Left lung (tissue), 10 donors: ENCODE measurements around the gene TBC1D8. TPM values are rescaled to one million over a fixed set of nuclear protein-coding genes. Genes with fewer than 3 reads are reported as not detected.

ENCODE experiments used
- ATAC-seq: fragments of 200-7000 bp; cut with Tn5 transposase; one replicate; pipeline ENCODE4 v1.9.1; 2020; ENCODE audit warnings: moderate library complexity
- DNase-seq, 4 donors: peaks; one replicate each; pipeline ENCODE4 v3.0.0-alpha.2; 2013 to 2020
- H3K27ac ChIP-seq, 2 donors: fragments of 200-600 bp; sonication (generic) in 1 of 2; one replicate each; pipeline versions ENCODE4 v1.5.0 to v1.8.0; 2020 to 2021
- H3K27me3 ChIP-seq, 2 donors: fragments of 200-600 bp; sonication (generic) in 1 of 2; one replicate each; pipeline versions ENCODE4 v1.5.0 to v1.8.0; 2020 to 2021
- H3K36me3 ChIP-seq, 2 donors: fragments of 200-600 bp; sonication (generic) in 1 of 2; one replicate each; pipeline versions ENCODE4 v1.5.0 to v1.8.0; 2020 to 2021
- H3K4me1 ChIP-seq, 2 donors: fragments of 200-600 bp; one replicate each; pipeline ENCODE4 v1.8.0; 2021
- H3K4me3 ChIP-seq, 2 donors: fragments of 200-600 bp; sonication (generic) in 1 of 2; one replicate each; pipeline versions ENCODE4 v1.5.0 to v1.8.0; 2020 to 2021; ENCODE audit warnings: mild to moderate bottlenecking in 1 of 2
- H3K9me3 ChIP-seq, 2 donors: fragments of 200-600 bp; sonication (generic) in 1 of 2; one replicate each; pipeline versions ENCODE4 v1.5.0 to v1.8.0; 2020 to 2021
- CTCF ChIP-seq, 2 donors: fragments of 200-600 bp; sonication (generic) in 1 of 2; IDR thresholded peaks; one replicate each; pipeline versions ENCODE4 v1.5.0 to v1.8.0; 2021; ENCODE audit warnings: antibody characterized with exemption in 2 of 2
- intact Hi-C, 2 donors: fragments of 100-400 bp; cut with DNase I; formaldehyde crosslinking; loops; one replicate each; pipeline versions ENCODE4 v1.11.2 to v1.14.2; 2022
- polyA plus RNA-seq, 6 donors: library from polyadenylated mRNA; unstranded; fragments of 120-200 nt; gene quantifications; one replicate each; pipeline ENCODE4 v1.2.1, GENCODE V29; 2013; ENCODE audit not compliant: insufficient read length in 6 of 6
- total RNA-seq, 2 donors: library from RNA; stranded (reverse); fragmentation: NEBNext Ultra II Directional; extraction: Animal tissue kit (Norgen Biotek cat#: 25700); gene quantifications; one replicate each; pipeline ENCODE4 v1.2.1, GENCODE V29; 2021
- donor health status: DM: no; HTN: yes; CAD: no.
- donor health status: DM: no; HTN: no; CAD: no.

TBC1D8 gene
- total and polyA plus RNA-seq, 8 donors: 11.7 to 36.5 (median 32.1) TPM

GRCh38 chr2:101147062-101147461 lies 4.1 kb downstream of the TBC1D8 start:
- Histone ChIP-seq H3K27ac (no peak overlapping the region), H3K4me3 (no peak overlapping the region), H3K36me3 (no peaks in the 10 kb centered on the region), H3K9me3 (no peaks in the 10 kb centered on the region), H3K27me3 (no peaks in the 10 kb centered on the region), H3K4me1 (peaks cover 4 to 44% of the 10 kb centered on the region in 2 donors)
- TF ChIP-seq CTCF (IDR thresholded peaks at IDR 0.05): no peak
- intact Hi-C loops: no loop called here
- DNase-seq (no peak), ATAC-seq (no peak)

- DNase-seq (no peak), ATAC-seq (no peak)
- Histone ChIP-seq H3K4me3 (no peak overlapping the region), H3K4me1 (peaks cover 3 to 39% of the 10 kb centered on the region in 2 donors), H3K27me3 (no peaks in the 10 kb centered on the region), H3K9me3 (no peaks in the 10 kb centered on the region), H3K36me3 (no peaks in the 10 kb centered on the region), H3K27ac (no peak overlapping the region)
- intact Hi-C loops: no loop called here
- TF ChIP-seq CTCF (IDR thresholded peaks at IDR 0.05): no peak
These were observed 4.6 kb downstream of the TBC1D8 start for GRCh38 chr2:101146535-101146934.

GRCh38 chr2:101145406-101145805 lies 5.8 kb downstream of the TBC1D8 start:
- ATAC-seq (no peak), DNase-seq (peak in 1 of 4 donors; percentile 20)
- intact Hi-C loops: no loop called here

GRCh38 chr2:101142163-101142562 lies 9.0 kb downstream of the TBC1D8 start:
- DNase-seq: no peak
- H3K36me3 ChIP-seq: no peaks in the 10 kb centered on the region

More at GRCh38 chr2:101145406-101145805, 5.8 kb downstream of the TBC1D8 start:
- no peak for TF ChIP-seq CTCF (IDR thresholded peaks at IDR 0.05)
- no peak overlapping the region for H3K27ac ChIP-seq
- H3K9me3 ChIP-seq: no peaks in the 10 kb centered on the region
- H3K4me3 ChIP-seq: no peak overlapping the region
- peaks cover 3 to 45% of the 10 kb centered on the region in 2 donors for H3K4me1 ChIP-seq
- H3K36me3 ChIP-seq: no peaks in the 10 kb centered on the region
- no peaks in the 10 kb centered on the region for H3K27me3 ChIP-seq

More at GRCh38 chr2:101142163-101142562, 9.0 kb downstream of the TBC1D8 start:
- Histone ChIP-seq H3K4me3 (no peak overlapping the region), H3K4me1 (peaks cover 0 to 18% of the 10 kb centered on the region in 2 donors), H3K9me3 (no peaks in the 10 kb centered on the region), H3K27me3 (no peaks in the 10 kb centered on the region), H3K27ac (no peak overlapping the region)
- intact Hi-C loops: no loop called here
- TF ChIP-seq CTCF (IDR thresholded peaks at IDR 0.05): no peak
- ATAC-seq: no peak
